ENCODE data around the gene PCDHB9. TPM values are rescaled to one million over a fixed set of nuclear protein-coding genes. Genes with fewer than 3 reads are reported as not detected.

PCDHB9 gene
- polyA plus RNA-seq, 1 donor from 2014 or later: 0.31 TPM

Other genes with a start within 250 kb of the PCDHB9 start
- not detected for gene PCDHAC2, start 220.7 kb upstream of the PCDHB9 start, polyA plus RNA-seq
- gene PCDHB1, start 135.8 kb upstream of the PCDHB9 start, polyA plus RNA-seq: not detected
- not detected for gene PCDHB2, start 92.5 kb upstream of the PCDHB9 start, polyA plus RNA-seq
- not detected for gene PCDHB3, start 86.7 kb upstream of the PCDHB9 start, polyA plus RNA-seq
- not detected for gene PCDHB4, start 65.3 kb upstream of the PCDHB9 start, polyA plus RNA-seq
- gene PCDHB5, start 52.0 kb upstream of the PCDHB9 start, polyA plus RNA-seq: not detected
- gene PCDHB6, start 37.1 kb upstream of the PCDHB9 start, polyA plus RNA-seq: not detected
- gene PCDHB7, start 14.5 kb upstream of the PCDHB9 start, polyA plus RNA-seq: not detected
- gene PCDHB8, start 9.4 kb upstream of the PCDHB9 start, polyA plus RNA-seq: not detected
- gene PCDHB16, start 4.8 kb upstream of the PCDHB9 start, polyA plus RNA-seq: not detected
- not detected for gene PCDHB10, start 5.2 kb downstream of the PCDHB9 start, polyA plus RNA-seq
- not detected for gene PCDHB11, start 12.5 kb downstream of the PCDHB9 start, polyA plus RNA-seq
- not detected for gene PCDHB12, start 21.6 kb downstream of the PCDHB9 start, polyA plus RNA-seq
- gene PCDHB13, start 26.8 kb downstream of the PCDHB9 start, polyA plus RNA-seq: 0.05 TPM
- not detected for gene PCDHB14, start 36.2 kb downstream of the PCDHB9 start, polyA plus RNA-seq
- not detected for gene PCDHB15, start 58.2 kb downstream of the PCDHB9 start, polyA plus RNA-seq
- gene SLC25A2, start 116.9 kb downstream of the PCDHB9 start, polyA plus RNA-seq: not detected
- 216 TPM for gene TAF7, start 133.6 kb downstream of the PCDHB9 start, polyA plus RNA-seq
- not detected for gene PCDHGA1, start 143.4 kb downstream of the PCDHB9 start, polyA plus RNA-seq
- gene PCDHGA2, start 151.6 kb downstream of the PCDHB9 start, polyA plus RNA-seq: not detected
- 0.23 TPM for gene PCDHGA3, start 156.7 kb downstream of the PCDHB9 start, polyA plus RNA-seq
- 0.41 TPM for gene PCDHGB1, start 162.9 kb downstream of the PCDHB9 start, polyA plus RNA-seq
- not detected for gene PCDHGA4, start 167.9 kb downstream of the PCDHB9 start, polyA plus RNA-seq
- gene PCDHGB2, start 172.8 kb downstream of the PCDHB9 start, polyA plus RNA-seq: 0.21 TPM
- gene PCDHGA5, start 177.0 kb downstream of the PCDHB9 start, polyA plus RNA-seq: not detected
- not detected for gene PCDHGB3, start 183.1 kb downstream of the PCDHB9 start, polyA plus RNA-seq
- 0.08 TPM for gene PCDHGA6, start 186.7 kb downstream of the PCDHB9 start, polyA plus RNA-seq
- gene PCDHGA7, start 195.6 kb downstream of the PCDHB9 start, polyA plus RNA-seq: not detected
- 0.08 TPM for gene PCDHGB4, start 200.5 kb downstream of the PCDHB9 start, polyA plus RNA-seq
- not detected for gene PCDHGA8, start 205.5 kb downstream of the PCDHB9 start, polyA plus RNA-seq
- 1.9 TPM for gene PCDHGB5, start 210.8 kb downstream of the PCDHB9 start, polyA plus RNA-seq
- gene PCDHGA9, start 215.6 kb downstream of the PCDHB9 start, polyA plus RNA-seq: 0.29 TPM
- gene PCDHGB6, start 220.9 kb downstream of the PCDHB9 start, polyA plus RNA-seq: 0.39 TPM
- gene PCDHGA10, start 225.8 kb downstream of the PCDHB9 start, polyA plus RNA-seq: 0.15 TPM
- gene PCDHGB7, start 230.5 kb downstream of the PCDHB9 start, polyA plus RNA-seq: 0.21 TPM
- gene PCDHGA11, start 233.9 kb downstream of the PCDHB9 start, polyA plus RNA-seq: 0.15 TPM
- gene PCDHGA12, start 243.3 kb downstream of the PCDHB9 start, polyA plus RNA-seq: 0.59 TPM